Erythroblast (primary cell): ENCODE measurements around the gene ZNF438.

Source experiments
- GATA1 ChIP-seq: IDR thresholded peaks from 2 replicates; pipeline ENCODE4 v1.6.1; 2011; ENCODE audit warnings: low read depth, mild to moderate bottlenecking, control low read depth, low read length, moderate library complexity
- POLR2A ChIP-seq: IDR thresholded peaks from 2 replicates; pipeline ENCODE4 v1.6.1; 2011; ENCODE audit warnings: mild to moderate bottlenecking, low read length

DNA sequence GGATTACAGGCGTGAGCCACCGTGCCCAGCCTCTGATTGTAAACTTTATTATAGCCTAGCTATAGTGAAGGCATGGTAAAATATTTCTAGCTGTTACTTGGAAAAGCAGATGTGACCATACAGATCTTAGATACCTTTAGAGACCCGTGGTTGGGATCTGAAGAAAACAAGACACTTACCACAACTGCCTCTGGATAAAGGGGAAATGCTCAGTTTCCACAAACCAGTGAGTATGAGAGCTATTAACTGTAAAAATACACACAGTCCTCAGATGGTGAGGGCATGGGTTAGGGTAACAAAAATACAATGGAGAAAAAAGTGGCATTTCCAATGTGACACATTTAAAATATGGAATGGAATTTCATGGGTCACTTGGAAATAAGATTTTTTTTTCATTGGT is 63.0 kb downstream of the ZNF438 start:
- no peak for TF ChIP-seq POLR2A
- no peak for TF ChIP-seq GATA1
